Measurements from ENCODE around the gene PARP12.
"Not testable (repeated sequence)": the region's sequence is repeated elsewhere in the genome, so short reads cannot be mapped to it uniquely, and the experiment has no call there.

Gene PARP12

GRCh38 chr7:140062528-140063299, at the start of gene PARP12:
TSS of gene PARP12 (minus strand) at chr7:140062951. CDS start at chr7:140062847, 104 bp downstream.
- DNase-seq (ENCODE audit: low read depth), result peak; percentile 93
- Histone ChIP-seq H3K27me3 (replicated peaks; ENCODE audit: control insufficient read depth, insufficient read depth, low read length) (no peaks in the 10 kb centered on the region), H3K9me3 (ENCODE audit: control insufficient read depth, low read length) (peaks cover 17% of the 10 kb centered on the region), H3K36me3 (ENCODE audit: control insufficient read depth, insufficient read depth, low read length, severe bottlenecking) (no peaks in the 10 kb centered on the region), H3K4me3 (ENCODE audit: low read length) (peak within 1 kb of the TSS; percentile 85), H3K4me1 (ENCODE audit: control insufficient read depth, insufficient read depth, low read length) (peaks cover 24% of the 10 kb centered on the region), H3K9ac (ENCODE audit: low read length) (peak within 1 kb of the TSS; percentile 87)

GRCh38 chr7:140108777-140109176, 46.0 kb upstream of the PARP12 start:
- not testable (repeated sequence) for H3K4me3 ChIP-seq (ENCODE audit: low read length); DNase-seq (ENCODE audit: low read depth); H3K27me3 ChIP-seq (replicated peaks; ENCODE audit: control insufficient read depth, insufficient read depth, low read length); H3K4me1 ChIP-seq (ENCODE audit: control insufficient read depth, insufficient read depth, low read length); H3K9me3 ChIP-seq (ENCODE audit: control insufficient read depth, low read length); H3K9ac ChIP-seq (ENCODE audit: low read length)
- peaks cover 45% of the 10 kb centered on the region for H3K36me3 ChIP-seq (ENCODE audit: control insufficient read depth, insufficient read depth, low read length, severe bottlenecking)

- no peak for DNase-seq (ENCODE audit: low read depth)
- Histone ChIP-seq H3K9me3 (ENCODE audit: control insufficient read depth, low read length) (no peaks in the 10 kb centered on the region), H3K9ac (ENCODE audit: low read length) (no peak overlapping the region), H3K4me3 (ENCODE audit: low read length) (no peak overlapping the region), H3K36me3 (ENCODE audit: control insufficient read depth, insufficient read depth, low read length, severe bottlenecking) (peaks cover 95% of the 10 kb centered on the region), H3K4me1 (ENCODE audit: control insufficient read depth, insufficient read depth, low read length) (no peaks in the 10 kb centered on the region), H3K27me3 (replicated peaks; ENCODE audit: control insufficient read depth, insufficient read depth, low read length) (no peaks in the 10 kb centered on the region)
These were observed 33.7 kb upstream of the PARP12 start for GRCh38 chr7:140096459-140096858.

GRCh38 chr7:140093375-140093774, 30.6 kb upstream of the PARP12 start:
- peaks cover 90% of the 10 kb centered on the region for H3K36me3 ChIP-seq (ENCODE audit: control insufficient read depth, insufficient read depth, low read length, severe bottlenecking)

GRCh38 chr7:140085447-140085846, 22.7 kb upstream of the PARP12 start:
- DNase-seq (ENCODE audit: low read depth), result no peak
- no peak overlapping the region for H3K9ac ChIP-seq (ENCODE audit: low read length)
- no peak overlapping the region for H3K4me3 ChIP-seq (ENCODE audit: low read length)
- H3K27me3 ChIP-seq (replicated peaks; ENCODE audit: control insufficient read depth, insufficient read depth, low read length), result peaks cover 4% of the 10 kb centered on the region
- H3K9me3 ChIP-seq (ENCODE audit: control insufficient read depth, low read length), result no peaks in the 10 kb centered on the region
- H3K4me1 ChIP-seq (ENCODE audit: control insufficient read depth, insufficient read depth, low read length), result no peaks in the 10 kb centered on the region
- H3K36me3 ChIP-seq (ENCODE audit: control insufficient read depth, insufficient read depth, low read length, severe bottlenecking), result peaks cover 19% of the 10 kb centered on the region

More at GRCh38 chr7:140093375-140093774, 30.6 kb upstream of the PARP12 start:
- H3K9me3 ChIP-seq (ENCODE audit: control insufficient read depth, low read length), result no peaks in the 10 kb centered on the region
- H3K4me1 ChIP-seq (ENCODE audit: control insufficient read depth, insufficient read depth, low read length), result no peaks in the 10 kb centered on the region
- no peak overlapping the region for H3K9ac ChIP-seq (ENCODE audit: low read length)
- H3K27me3 ChIP-seq (replicated peaks; ENCODE audit: control insufficient read depth, insufficient read depth, low read length), result no peaks in the 10 kb centered on the region
- no peak overlapping the region for H3K4me3 ChIP-seq (ENCODE audit: low read length)
- no peak for DNase-seq (ENCODE audit: low read depth)

GRCh38 chr7:140084972-140085371, 22.2 kb upstream of the PARP12 start:
- peaks cover 14% of the 10 kb centered on the region for H3K36me3 ChIP-seq (ENCODE audit: control insufficient read depth, insufficient read depth, low read length, severe bottlenecking)
- H3K9me3 ChIP-seq (ENCODE audit: control insufficient read depth, low read length), result no peaks in the 10 kb centered on the region
- peaks cover 4% of the 10 kb centered on the region for H3K27me3 ChIP-seq (replicated peaks; ENCODE audit: control insufficient read depth, insufficient read depth, low read length)
- no peak for DNase-seq (ENCODE audit: low read depth)
- no peaks in the 10 kb centered on the region for H3K4me1 ChIP-seq (ENCODE audit: control insufficient read depth, insufficient read depth, low read length)
- H3K9ac ChIP-seq (ENCODE audit: low read length), result no peak overlapping the region
- H3K4me3 ChIP-seq (ENCODE audit: low read length), result no peak overlapping the region

- H3K9ac ChIP-seq (ENCODE audit: low read length), result no peak overlapping the region
- DNase-seq (ENCODE audit: low read depth), result no peak
- peaks cover 4% of the 10 kb centered on the region for H3K27me3 ChIP-seq (replicated peaks; ENCODE audit: control insufficient read depth, insufficient read depth, low read length)
- H3K36me3 ChIP-seq (ENCODE audit: control insufficient read depth, insufficient read depth, low read length, severe bottlenecking), result peaks cover 10% of the 10 kb centered on the region
- no peaks in the 10 kb centered on the region for H3K4me1 ChIP-seq (ENCODE audit: control insufficient read depth, insufficient read depth, low read length)
- no peaks in the 10 kb centered on the region for H3K9me3 ChIP-seq (ENCODE audit: control insufficient read depth, low read length)
- no peak overlapping the region for H3K4me3 ChIP-seq (ENCODE audit: low read length)
These were observed 21.4 kb upstream of the PARP12 start for GRCh38 chr7:140084142-140084655.

- no peak overlapping the region for H3K4me3 ChIP-seq (ENCODE audit: low read length)
- no peak overlapping the region for H3K9ac ChIP-seq (ENCODE audit: low read length)
- no peaks in the 10 kb centered on the region for H3K9me3 ChIP-seq (ENCODE audit: control insufficient read depth, low read length)
- H3K36me3 ChIP-seq (ENCODE audit: control insufficient read depth, insufficient read depth, low read length, severe bottlenecking), result peaks cover 3% of the 10 kb centered on the region
- no peaks in the 10 kb centered on the region for H3K4me1 ChIP-seq (ENCODE audit: control insufficient read depth, insufficient read depth, low read length)
- peaks cover 4% of the 10 kb centered on the region for H3K27me3 ChIP-seq (replicated peaks; ENCODE audit: control insufficient read depth, insufficient read depth, low read length)
- DNase-seq (ENCODE audit: low read depth), result no peak
These were observed 20.0 kb upstream of the PARP12 start for GRCh38 chr7:140082770-140083169.

GRCh38 chr7:140081774-140082425, 19.1 kb upstream of the PARP12 start:
- H3K9me3 ChIP-seq (ENCODE audit: control insufficient read depth, low read length), result no peaks in the 10 kb centered on the region
- H3K4me3 ChIP-seq (ENCODE audit: low read length), result no peak overlapping the region
- no peaks in the 10 kb centered on the region for H3K36me3 ChIP-seq (ENCODE audit: control insufficient read depth, insufficient read depth, low read length, severe bottlenecking)
- H3K4me1 ChIP-seq (ENCODE audit: control insufficient read depth, insufficient read depth, low read length), result no peaks in the 10 kb centered on the region
- DNase-seq (ENCODE audit: low read depth), result no peak
- no peak overlapping the region for H3K9ac ChIP-seq (ENCODE audit: low read length)
- H3K27me3 ChIP-seq (replicated peaks; ENCODE audit: control insufficient read depth, insufficient read depth, low read length), result peaks cover 4% of the 10 kb centered on the region

- no peak overlapping the region for H3K4me3 ChIP-seq (ENCODE audit: low read length)
- DNase-seq (ENCODE audit: low read depth), result no peak
- no peaks in the 10 kb centered on the region for H3K9me3 ChIP-seq (ENCODE audit: control insufficient read depth, low read length)
- no peaks in the 10 kb centered on the region for H3K4me1 ChIP-seq (ENCODE audit: control insufficient read depth, insufficient read depth, low read length)
- no peaks in the 10 kb centered on the region for H3K36me3 ChIP-seq (ENCODE audit: control insufficient read depth, insufficient read depth, low read length, severe bottlenecking)
- H3K27me3 ChIP-seq (replicated peaks; ENCODE audit: control insufficient read depth, insufficient read depth, low read length), result peaks cover 4% of the 10 kb centered on the region
- no peak overlapping the region for H3K9ac ChIP-seq (ENCODE audit: low read length)
These were observed 18.2 kb upstream of the PARP12 start for GRCh38 chr7:140080919-140081318.

GRCh38 chr7:140079121-140079536, 16.4 kb upstream of the PARP12 start:
- Histone ChIP-seq H3K27me3 (replicated peaks; ENCODE audit: control insufficient read depth, insufficient read depth, low read length) (peaks cover 4% of the 10 kb centered on the region), H3K4me1 (ENCODE audit: control insufficient read depth, insufficient read depth, low read length) (no peaks in the 10 kb centered on the region), H3K9ac (ENCODE audit: low read length) (no peak overlapping the region), H3K36me3 (ENCODE audit: control insufficient read depth, insufficient read depth, low read length, severe bottlenecking) (no peaks in the 10 kb centered on the region), H3K9me3 (ENCODE audit: control insufficient read depth, low read length) (no peaks in the 10 kb centered on the region), H3K4me3 (ENCODE audit: low read length) (no peak overlapping the region)
- no peak for DNase-seq (ENCODE audit: low read depth)
